Measurements from ENCODE around the gene CDH4. TPM values are rescaled to one million over a fixed set of nuclear protein-coding genes. Genes with fewer than 3 reads are reported as not detected.

CDH4 gene
- total and polyA plus RNA-seq, 2 of the 13 experiments (the other 11 are each of a cell fraction or from before 2014, with no cell fraction given): not detected

DNA sequence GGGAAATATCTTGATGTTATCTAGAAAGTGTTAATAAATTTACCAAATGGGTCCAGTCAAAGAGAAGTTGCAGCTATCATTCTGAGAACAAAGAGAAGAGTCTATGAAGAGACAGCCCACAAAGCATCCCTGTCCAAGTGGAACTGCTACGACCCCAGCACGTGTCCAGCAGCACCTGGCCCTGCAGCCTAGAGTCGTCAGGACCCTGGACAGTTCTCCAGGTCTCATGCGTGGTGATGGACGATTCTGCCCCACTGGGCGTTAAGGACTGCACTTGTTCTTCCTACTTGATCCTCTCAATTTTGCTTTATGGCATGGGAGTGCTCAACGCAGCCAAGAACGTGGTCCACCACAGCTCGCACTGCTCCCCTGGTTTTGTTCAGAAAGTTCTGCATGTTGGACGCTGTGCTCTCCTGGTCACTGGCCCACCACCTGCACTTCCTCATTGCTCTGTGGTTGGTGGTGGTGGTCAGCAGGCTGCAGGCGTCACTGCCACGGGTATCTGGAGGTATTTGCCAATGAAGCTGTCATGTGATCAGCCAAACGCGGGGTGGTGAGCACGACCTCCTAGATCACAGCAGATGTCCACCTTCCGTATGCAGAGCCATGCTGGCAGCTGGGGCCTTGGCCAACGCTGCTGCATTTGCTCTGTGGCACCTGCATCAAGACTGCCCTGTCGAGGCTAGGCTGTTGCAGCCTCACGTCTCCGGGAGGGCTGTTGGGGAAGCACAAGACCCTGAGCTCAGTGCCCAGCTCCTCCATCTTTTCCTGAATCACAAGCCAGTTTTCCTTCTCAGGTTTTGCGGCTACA is 356.4 kb downstream of the CDH4 start:
- FAIRE-seq (peak; percentile 51), ATAC-seq (peak; percentile 65)
- WGBS (ENCODE audit: low lambda C conversion rate): 16% methylated on average over 21 of the region's 21 CpGs
- 0 out of 2 replicates have a peak, but pooled peaks have one; percentile 80 for TF ChIP-seq ZNF232 (CRISPR knock-in tag; IDR thresholded peaks at IDR 0.05; ENCODE audit: borderline replicate concordance)
- no peak for TF ChIP-seq ZNF510 (CRISPR knock-in tag; IDR thresholded peaks at IDR 0.05; ENCODE audit: low read depth)
- TF ChIP-seq ZNF724P (CRISPR knock-in tag; IDR thresholded peaks at IDR 0.05; ENCODE audit: borderline replicate concordance): 0 out of 2 replicates have a peak, but pooled peaks have one; percentile 56
- no peak for TF ChIP-seq MYNN (CRISPR knock-in tag; IDR thresholded peaks at IDR 0.05; ENCODE audit: low read depth)
- 0 out of 2 replicates have a peak, but pooled peaks have one; percentile 43 for TF ChIP-seq ZNF766 (CRISPR knock-in tag; IDR thresholded peaks at IDR 0.05; ENCODE audit: borderline replicate concordance)
- no peak for TF ChIP-seq CBX5 (CRISPR knock-in tag; IDR thresholded peaks at IDR 0.05; ENCODE audit: borderline replicate concordance)
- TF ChIP-seq EHMT2 (IDR thresholded peaks at IDR 0.05; ENCODE audit: borderline replicate concordance, low read depth, low read length): peak; percentile 98
- TF ChIP-seq NFKB2 (CRISPR knock-in tag; IDR thresholded peaks at IDR 0.05; ENCODE audit: borderline replicate concordance): no peak
- TF ChIP-seq, protein P1, sequence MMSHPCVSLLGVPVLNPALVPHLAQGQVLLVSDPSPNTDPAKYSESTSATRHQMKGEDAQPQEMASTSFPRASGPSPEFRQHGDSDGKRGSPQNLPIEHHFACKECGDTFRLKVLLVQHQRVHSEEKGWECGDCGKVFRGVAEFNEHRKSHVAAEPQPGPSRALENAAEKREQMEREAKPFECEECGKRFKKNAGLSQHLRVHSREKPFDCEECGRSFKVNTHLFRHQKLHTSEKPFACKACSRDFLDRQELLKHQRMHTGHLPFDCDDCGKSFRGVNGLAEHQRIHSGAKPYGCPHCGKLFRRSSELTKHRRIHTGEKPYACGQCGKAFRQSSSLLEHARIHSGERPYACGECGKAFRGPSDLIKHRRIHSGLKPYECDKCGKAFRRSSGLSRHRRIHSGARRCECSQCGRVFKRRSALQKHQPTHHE (CRISPR knock-in tag; IDR thresholded peaks at IDR 0.05; ENCODE audit: borderline replicate concordance): no peak
- TF ChIP-seq, protein P2, sequence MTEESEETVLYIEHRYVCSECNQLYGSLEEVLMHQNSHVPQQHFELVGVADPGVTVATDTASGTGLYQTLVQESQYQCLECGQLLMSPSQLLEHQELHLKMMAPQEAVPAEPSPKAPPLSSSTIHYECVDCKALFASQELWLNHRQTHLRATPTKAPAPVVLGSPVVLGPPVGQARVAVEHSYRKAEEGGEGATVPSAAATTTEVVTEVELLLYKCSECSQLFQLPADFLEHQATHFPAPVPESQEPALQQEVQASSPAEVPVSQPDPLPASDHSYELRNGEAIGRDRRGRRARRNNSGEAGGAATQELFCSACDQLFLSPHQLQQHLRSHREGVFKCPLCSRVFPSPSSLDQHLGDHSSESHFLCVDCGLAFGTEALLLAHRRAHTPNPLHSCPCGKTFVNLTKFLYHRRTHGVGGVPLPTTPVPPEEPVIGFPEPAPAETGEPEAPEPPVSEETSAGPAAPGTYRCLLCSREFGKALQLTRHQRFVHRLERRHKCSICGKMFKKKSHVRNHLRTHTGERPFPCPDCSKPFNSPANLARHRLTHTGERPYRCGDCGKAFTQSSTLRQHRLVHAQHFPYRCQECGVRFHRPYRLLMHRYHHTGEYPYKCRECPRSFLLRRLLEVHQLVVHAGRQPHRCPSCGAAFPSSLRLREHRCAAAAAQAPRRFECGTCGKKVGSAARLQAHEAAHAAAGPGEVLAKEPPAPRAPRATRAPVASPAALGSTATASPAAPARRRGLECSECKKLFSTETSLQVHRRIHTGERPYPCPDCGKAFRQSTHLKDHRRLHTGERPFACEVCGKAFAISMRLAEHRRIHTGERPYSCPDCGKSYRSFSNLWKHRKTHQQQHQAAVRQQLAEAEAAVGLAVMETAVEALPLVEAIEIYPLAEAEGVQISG (CRISPR knock-in tag; IDR thresholded peaks at IDR 0.05): 0 out of 2 replicates have a peak, but pooled peaks have one; percentile 48
- TF ChIP-seq, protein P3, sequence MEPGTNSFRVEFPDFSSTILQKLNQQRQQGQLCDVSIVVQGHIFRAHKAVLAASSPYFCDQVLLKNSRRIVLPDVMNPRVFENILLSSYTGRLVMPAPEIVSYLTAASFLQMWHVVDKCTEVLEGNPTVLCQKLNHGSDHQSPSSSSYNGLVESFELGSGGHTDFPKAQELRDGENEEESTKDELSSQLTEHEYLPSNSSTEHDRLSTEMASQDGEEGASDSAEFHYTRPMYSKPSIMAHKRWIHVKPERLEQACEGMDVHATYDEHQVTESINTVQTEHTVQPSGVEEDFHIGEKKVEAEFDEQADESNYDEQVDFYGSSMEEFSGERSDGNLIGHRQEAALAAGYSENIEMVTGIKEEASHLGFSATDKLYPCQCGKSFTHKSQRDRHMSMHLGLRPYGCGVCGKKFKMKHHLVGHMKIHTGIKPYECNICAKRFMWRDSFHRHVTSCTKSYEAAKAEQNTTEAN (CRISPR knock-in tag; conservative IDR thresholded peaks at IDR 0.05): 0 out of 2 replicates have a peak, but pooled peaks have one; percentile 24
- TF ChIP-seq ZBTB21 (CRISPR knock-in tag; IDR thresholded peaks at IDR 0.05): peak; percentile 41; the same call in 1 of the 2 replicates
- TF ChIP-seq, protein P4, sequence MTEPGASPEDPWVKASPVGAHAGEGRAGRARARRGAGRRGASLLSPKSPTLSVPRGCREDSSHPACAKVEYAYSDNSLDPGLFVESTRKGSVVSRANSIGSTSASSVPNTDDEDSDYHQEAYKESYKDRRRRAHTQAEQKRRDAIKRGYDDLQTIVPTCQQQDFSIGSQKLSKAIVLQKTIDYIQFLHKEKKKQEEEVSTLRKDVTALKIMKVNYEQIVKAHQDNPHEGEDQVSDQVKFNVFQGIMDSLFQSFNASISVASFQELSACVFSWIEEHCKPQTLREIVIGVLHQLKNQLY (CRISPR knock-in tag; IDR thresholded peaks at IDR 0.05): peak; percentile 39; the same call in 1 of the 2 replicates
- 0 out of 2 replicates have a peak, but pooled peaks have one; percentile 47 for TF ChIP-seq ETV6 (CRISPR knock-in tag; conservative IDR thresholded peaks at IDR 0.05)

More for the DNA sequence above, 356.4 kb downstream of the CDH4 start:
- no peaks in the 10 kb centered on the region for H3K9me3 ChIP-seq (ENCODE audit: low read length)
- no peak overlapping the region for H3K9ac ChIP-seq (ENCODE audit: insufficient read depth, low read depth, low read length)
- H3K79me2 ChIP-seq (ENCODE audit: insufficient read depth, low read length): no peaks in the 10 kb centered on the region
- no peak overlapping the region for H3K4me3 ChIP-seq (replicated peaks in 1 of 3; ENCODE audit: insufficient read depth in 1 of 3, low read depth in 2 of 3, low read length in 3 of 3)
- in situ Hi-C loops (cut with HindIII; ENCODE audit: extremely low pct_ligation_motif_present, low pct_unique_long_range_greater_than_20kb) (no loop called here), intact Hi-C loops (cut with micrococcal nuclease; ENCODE audit: unreplicated experiment) (no loop called here)
- peaks cover 0 to 19% of the 10 kb centered on the region in 2 experiments; a peak in 3 of 5 replicates for H3K27me3 ChIP-seq (ENCODE audit: control insufficient read depth in 1 of 2, insufficient read depth in 2 of 2, low read length in 2 of 2)
- H3K27ac ChIP-seq (ENCODE audit: extremely low read length, insufficient read depth, low read length): no peak overlapping the region
- no peaks in the 10 kb centered on the region for H3K4me1 ChIP-seq (ENCODE audit: insufficient read depth, low read length)
- no peak overlapping the region for H3K4me2 ChIP-seq (ENCODE audit: low read depth, low read length)
- BruUV-seq (replicated peaks): no TSS peak
- H4K20me1 ChIP-seq (ENCODE audit: insufficient read depth, low read length): peaks cover 3% of the 10 kb centered on the region; the same call in 1 of the 2 replicates
- H2AFZ ChIP-seq (ENCODE audit: low read length): no peak overlapping the region
- no peaks in the 10 kb centered on the region for H3K36me3 ChIP-seq (replicated peaks in 1 of 2; ENCODE audit: control insufficient read depth in 1 of 2, insufficient read depth in 2 of 2, low read length in 2 of 2)
- peak; percentile 43 for DNase-seq (ENCODE audit: low spot score)
- ChIA-PET POLR2A (no interaction called here), CTCF (ENCODE audit: low intra/inter-chr PET ratio, low total read pairs) (no interaction called here)

Measured in HepG2 (cell line).